ENCODE results near the gene DUSP8. TPM values are rescaled to one million over a fixed set of nuclear protein-coding genes. Genes with fewer than 3 reads are reported as not detected.

The DUSP8 gene
- total and polyA plus RNA-seq, 11 donors: 9.8 to 29.9 (median 16.5) TPM

- WGBS, 4 donors: 76 to 86% (median 78%) methylated on average over 9 to 15 of the region's 15 CpGs
- ATAC-seq (no peak), DNase-seq (peak in 2 of 5 donors; percentile 15 to 61)
- Histone ChIP-seq H3K4me1 (peaks cover 4 to 60% (median 39%) of the 10 kb centered on the region in 12 donors), H3K27me3 (no peaks in the 10 kb centered on the region), H3K9me3 (no peaks in the 10 kb centered on the region), H3K27ac (peak overlapping the region; percentile 4 to 99 (median 88)), H3K36me3 (peaks cover 0 to 59% (median 37%) of the 10 kb centered on the region in 9 donors), H3K4me3 (no peak overlapping the region)
- TF ChIP-seq CTCF (IDR thresholded peaks at IDR 0.05) (no peak), POLR2A (IDR thresholded peaks at IDR 0.05) (no peak)
- intact Hi-C loops (cut with DNase I): no loop called here
Observed at GRCh38 chr11:1560002-1560648, 11.9 kb downstream of the DUSP8 start.

- WGBS, 4 donors: 39 to 56% (median 46%) methylated on average over 10 to 29 of the region's 29 CpGs
- Histone ChIP-seq H3K36me3 (peaks cover 0 to 57% (median 37%) of the 10 kb centered on the region in 9 donors), H3K9me3 (no peaks in the 10 kb centered on the region), H3K27ac (peak overlapping the region; percentile 78 to 99 (median 88)), H3K4me3 (no peak overlapping the region), H3K4me1 (peaks cover 4 to 57% (median 32%) of the 10 kb centered on the region in 12 donors), H3K27me3 (no peaks in the 10 kb centered on the region)
- no peak for TF ChIP-seq POLR2A (IDR thresholded peaks at IDR 0.05)
- ATAC-seq: peak; percentile 83 to 90 (median 86)
- peak; percentile 90 to 96 (median 91) for DNase-seq
- intact Hi-C loops (cut with DNase I): loop anchor here in 1 of 10 donors (2.0 kb wide), 1 partner anchor 13 kb away; the partner anchor contains the start of gene DUSP8
Observed at GRCh38 chr11:1559111-1559951, 12.7 kb downstream of the DUSP8 start.

- Histone ChIP-seq H3K4me1 (peaks cover 4 to 57% (median 29%) of the 10 kb centered on the region in 12 donors), H3K36me3 (peaks cover 0 to 52% (median 37%) of the 10 kb centered on the region in 9 donors), H3K27ac (peak overlapping the region; percentile 78 to 99 (median 88)), H3K9me3 (no peaks in the 10 kb centered on the region), H3K4me3 (no peak overlapping the region), H3K27me3 (no peaks in the 10 kb centered on the region)
- DNase-seq (no peak), ATAC-seq (no peak)
- intact Hi-C loops (cut with DNase I): loop anchor here in 1 of 10 donors (2.0 kb wide), 1 partner anchor 14 kb away; the partner anchor contains the start of gene DUSP8
- WGBS, 4 donors: 63 to 74% (median 64%) methylated on average over 7 to 12 of the region's 12 CpGs
- TF ChIP-seq POLR2A (IDR thresholded peaks at IDR 0.05): no peak
- no peak for TF ChIP-seq CTCF (IDR thresholded peaks at IDR 0.05)
Observed at GRCh38 chr11:1558775-1559110, 13.3 kb downstream of the DUSP8 start.

GRCh38 chr11:1557904-1558774 lies 13.9 kb downstream of the DUSP8 start:
- WGBS, 4 donors: 25 to 41% (median 36%) methylated on average over 23 to 29 of the region's 29 CpGs
- peak overlapping the region; percentile 78 to 99 (median 88) for H3K27ac ChIP-seq
- DNase-seq (peak; percentile 62 to 79 (median 76)), ATAC-seq (peak in 3 of 4 donors; percentile 40 to 56 (median 53))
- H3K36me3 ChIP-seq: peaks cover 0 to 46% (median 32%) of the 10 kb centered on the region in 9 donors
- H3K4me1 ChIP-seq: peaks cover 4 to 61% (median 29%) of the 10 kb centered on the region in 12 donors
- no peak overlapping the region for H3K4me3 ChIP-seq
- no peaks in the 10 kb centered on the region for H3K9me3 ChIP-seq
- TF ChIP-seq POLR2A (IDR thresholded peaks at IDR 0.05) (no peak), CTCF (IDR thresholded peaks at IDR 0.05) (no peak)
- intact Hi-C loops (cut with DNase I): loop anchor here in 1 of 10 donors (2.0 kb wide), 1 partner anchor 15 kb away; the partner anchor contains the start of gene DUSP8
- H3K27me3 ChIP-seq: no peaks in the 10 kb centered on the region
